ENCODE data around the gene RNF115.

DNA sequence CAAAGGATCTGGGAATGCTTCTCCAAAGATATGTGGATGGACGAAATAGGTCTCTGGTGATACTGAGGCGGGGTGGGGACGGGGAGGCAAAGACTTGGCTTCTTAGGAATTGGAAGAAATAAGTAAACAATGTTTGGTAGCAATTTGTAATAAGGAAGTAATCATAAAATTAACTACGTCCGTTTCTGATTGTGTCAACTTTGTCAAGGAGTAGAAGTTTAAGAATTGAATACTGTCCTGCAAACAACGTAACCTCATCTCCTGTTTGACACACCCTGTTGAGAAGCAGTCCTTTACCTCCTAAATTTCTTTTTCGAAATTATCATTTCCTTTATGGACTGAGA lies 576 bp upstream of the RNF115 start:
- TF ChIP-seq, protein P1, sequence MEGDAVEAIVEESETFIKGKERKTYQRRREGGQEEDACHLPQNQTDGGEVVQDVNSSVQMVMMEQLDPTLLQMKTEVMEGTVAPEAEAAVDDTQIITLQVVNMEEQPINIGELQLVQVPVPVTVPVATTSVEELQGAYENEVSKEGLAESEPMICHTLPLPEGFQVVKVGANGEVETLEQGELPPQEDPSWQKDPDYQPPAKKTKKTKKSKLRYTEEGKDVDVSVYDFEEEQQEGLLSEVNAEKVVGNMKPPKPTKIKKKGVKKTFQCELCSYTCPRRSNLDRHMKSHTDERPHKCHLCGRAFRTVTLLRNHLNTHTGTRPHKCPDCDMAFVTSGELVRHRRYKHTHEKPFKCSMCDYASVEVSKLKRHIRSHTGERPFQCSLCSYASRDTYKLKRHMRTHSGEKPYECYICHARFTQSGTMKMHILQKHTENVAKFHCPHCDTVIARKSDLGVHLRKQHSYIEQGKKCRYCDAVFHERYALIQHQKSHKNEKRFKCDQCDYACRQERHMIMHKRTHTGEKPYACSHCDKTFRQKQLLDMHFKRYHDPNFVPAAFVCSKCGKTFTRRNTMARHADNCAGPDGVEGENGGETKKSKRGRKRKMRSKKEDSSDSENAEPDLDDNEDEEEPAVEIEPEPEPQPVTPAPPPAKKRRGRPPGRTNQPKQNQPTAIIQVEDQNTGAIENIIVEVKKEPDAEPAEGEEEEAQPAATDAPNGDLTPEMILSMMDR (IDR thresholded peaks at IDR 0.05): no peak
- TF ChIP-seq POLR2A (IDR thresholded peaks at IDR 0.05): no peak

Data from gastroesophageal sphincter (tissue), 3 donors.